K562 (cell line): ENCODE data around the gene KMT2E. TPM values are rescaled to one million over a fixed set of nuclear protein-coding genes. Genes with fewer than 3 reads are reported as not detected.

Source experiments
- CEBPG ChIP-seq, 3 experiments: fragments of 200-800 bp in 1 of 3; sonication (Bioruptor generic) in 1 of 3; sonication (generic) in 1 of 3; formaldehyde crosslinking in 1 of 3; IDR thresholded peaks in 2 of 3; conservative IDR thresholded peaks in 1 of 3; 2 replicates each; pipeline versions ENCODE4 v1.6.1 to v1.8.0; 2016 to 2022; ENCODE audit warnings: missing compliant biosample characterization in 2 of 3, missing genetic modification characterization in 2 of 3, mild to moderate bottlenecking in 1 of 3, missing genetic modification reagents in 1 of 3
- COPS2 ChIP-seq: fragments of 450-650 bp; conservative IDR thresholded peaks from 2 replicates; pipeline ENCODE4 v1.6.1; 2016; ENCODE audit warnings: mild to moderate bottlenecking, moderate library complexity
- ESRRB ChIP-seq: fragments of 250-450 bp; sonication (Bioruptor Pico); IDR thresholded peaks from 2 replicates; pipeline ENCODE4 v1.5.0; 2020; ENCODE audit warnings: mild to moderate bottlenecking, moderate library complexity, borderline replicate concordance
- ETV5 ChIP-seq: sonication (generic); formaldehyde crosslinking; IDR thresholded peaks from 2 replicates; pipeline ENCODE4 v1.4.0; 2020; ENCODE audit warnings: low read depth, mild to moderate bottlenecking, missing genetic modification reagents
- FOS ChIP-seq: IDR thresholded peaks from 3 replicates; pipeline ENCODE4 v1.6.1; 2011; ENCODE audit not compliant: insufficient read length; ENCODE audit errors: extremely low read depth
- HMGN3 ChIP-seq: IDR thresholded peaks from 2 replicates; pipeline ENCODE4 v1.6.1; 2011; ENCODE audit warnings: borderline replicate concordance, low read depth, mild to moderate bottlenecking, mixed read lengths, low read length; ENCODE audit not compliant: insufficient read length; ENCODE audit errors: extremely low read depth
- NCOA6 ChIP-seq: fragments of 450-650 bp; IDR thresholded peaks from 2 replicates; pipeline ENCODE4 v1.6.1; 2017; ENCODE audit warnings: mild to moderate bottlenecking
- NCOR1 ChIP-seq: fragments of 450-650 bp; IDR thresholded peaks from 2 replicates; pipeline ENCODE4 v1.6.1; 2016; ENCODE audit warnings: mild to moderate bottlenecking, moderate library complexity
- PHF21A ChIP-seq: fragments of 450-650 bp; IDR thresholded peaks from 2 replicates; pipeline ENCODE4 v1.6.1; 2017; ENCODE audit warnings: low read depth, borderline replicate concordance
- RAD21 ChIP-seq, 2 experiments: fragments of 250-450 bp in 1 of 2; fragments of 450-650 bp in 1 of 2; sonication (Bioruptor Pico) in 1 of 2; formaldehyde crosslinking in 1 of 2; IDR thresholded peaks in 1 of 2; conservative IDR thresholded peaks in 1 of 2; 2 replicates each; pipeline versions ENCODE4 v1.4.0 to v1.8.0; 2020 to 2022; ENCODE audit warnings: mild to moderate bottlenecking in 2 of 2, moderate library complexity in 1 of 2
- SAFB2 ChIP-seq: fragments of 200-400 bp; formaldehyde crosslinking; IDR thresholded peaks from 2 replicates; pipeline ENCODE4 v1.6.1; 2018; ENCODE audit warnings: borderline replicate concordance, low read length, low read depth, moderate library complexity; ENCODE audit not compliant: severe bottlenecking
- SMC3 ChIP-seq: conservative IDR thresholded peaks from 2 replicates; pipeline ENCODE4 v1.6.1; 2011; ENCODE audit warnings: low read depth, low read length, improper control_type of control experiment; ENCODE audit not compliant: insufficient read depth
- ZFP1 ChIP-seq: fragments of 450-650 bp; formaldehyde crosslinking; IDR thresholded peaks from 2 replicates; pipeline ENCODE4 v1.4.0; 2020; ENCODE audit warnings: mild to moderate bottlenecking, mixed read lengths
- ZNF224 ChIP-seq: sonication (generic); formaldehyde crosslinking; IDR thresholded peaks from 2 replicates; pipeline ENCODE4 v1.8.0; 2022; ENCODE audit warnings: mild to moderate bottlenecking, missing genetic modification reagents
- ZNF232 ChIP-seq: sonication (generic); formaldehyde crosslinking; IDR thresholded peaks from 2 replicates; pipeline ENCODE4 v1.8.0; 2022; ENCODE audit warnings: mild to moderate bottlenecking, missing genetic modification reagents
- ZNF408 ChIP-seq: fragments of 250-450 bp; sonication (Bioruptor Pico); IDR thresholded peaks from 2 replicates; pipeline ENCODE4 v1.4.0; 2020; ENCODE audit warnings: low read depth, mild to moderate bottlenecking, moderate library complexity
- polyA plus RNA-seq, 8 experiments: library from polyadenylated mRNA; depleted of rRNA in 4 of 8; stranded (reverse) in 5 of 8; unstranded in 3 of 8; fragments of >200 nt; fragmentation: Nextera tagmentation in 2 of 8; fragmentation: Illumina TruSeq in 1 of 8; extraction: Ambion mirVana in 2 of 8; extraction: Trizol in 1 of 8; gene quantifications; 2 replicates each; pipeline versions ENCODE4 v1.2.1 to v1.2.3, GENCODE V29; 2011 to 2014; ENCODE audit warnings: inconsistent platforms in 1 of 8, missing spikeins in 1 of 8
- total RNA-seq, 7 experiments: library from RNA; depleted of rRNA in 6 of 7; stranded (reverse); fragments of >200 nt in 6 of 7; fragmentation: Illumina TruSeq in 2 of 7; extraction: Trizol in 2 of 7; gene quantifications; 2 replicates each; pipeline versions ENCODE4 v1.2.1 to v1.2.3, GENCODE V29; 2011 to 2021; ENCODE audit warnings: low replicate concordance in 1 of 7
- TF ChIP-seq, protein P1 (sequence below): sonication (generic); formaldehyde crosslinking; IDR thresholded peaks from 2 replicates; pipeline ENCODE4 v1.8.1; 2023; ENCODE audit warnings: mild to moderate bottlenecking, missing genetic modification reagents
- TF ChIP-seq, protein P2 (sequence below): fragments of 250-450 bp; sonication (Bioruptor Pico); IDR thresholded peaks from 2 replicates; pipeline ENCODE4 v1.4.0; 2020; ENCODE audit warnings: mild to moderate bottlenecking
- TF ChIP-seq, protein P3 (sequence below): fragments of 250-450 bp; sonication (Bioruptor Pico); IDR thresholded peaks from 2 replicates; pipeline ENCODE4 v1.4.0; 2020; ENCODE audit warnings: mild to moderate bottlenecking, moderate library complexity

KMT2E gene
- total and polyA plus RNA-seq, 9 of the 15 experiments (the other 6 are each of a cell fraction or from before 2014, with no cell fraction given) = 8.9 to 55.3 (median 38.1) TPM

DNA sequence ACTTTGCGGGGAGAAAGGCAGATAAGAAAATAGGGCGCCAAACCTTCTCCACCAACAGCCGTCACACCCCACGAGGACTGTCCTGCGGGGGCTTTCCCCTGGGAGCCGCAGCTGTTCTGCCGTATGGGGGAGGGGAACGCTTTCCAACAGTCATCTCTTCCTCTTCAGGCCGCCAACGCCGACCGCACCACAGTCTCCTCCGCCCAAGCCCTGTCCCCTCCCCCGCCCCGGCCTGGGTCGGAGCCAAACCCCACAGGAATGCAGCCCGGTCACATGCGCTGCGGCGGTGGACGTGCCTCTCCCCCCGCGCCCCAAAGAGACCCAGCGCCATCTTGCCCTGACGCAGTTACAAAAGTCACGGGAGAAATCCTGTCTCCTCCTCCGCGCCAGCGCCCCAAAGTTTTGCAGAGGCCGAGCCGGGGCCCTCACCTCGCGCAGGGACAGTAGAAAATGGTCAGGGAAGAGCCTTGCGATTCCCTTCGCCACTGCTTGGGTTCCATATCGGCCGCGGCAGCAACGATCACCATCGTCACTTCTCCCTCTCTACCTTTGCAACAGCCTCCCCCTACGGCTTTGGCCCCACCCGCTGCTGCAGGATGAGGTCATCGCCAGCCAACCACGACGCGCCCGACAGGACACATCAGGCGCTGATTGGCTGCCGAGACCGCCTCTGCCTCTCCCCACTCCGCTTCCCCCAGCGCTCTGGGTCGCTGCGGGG is 1.3 kb upstream of the KMT2E start (continued):
- TF ChIP-seq ZFP1 (CRISPR knock-in tag) (no peak; the same call in 1 of the 2 replicates), ETV5 (CRISPR knock-in tag) (peak; percentile 88), PHF21A (peak; percentile 71), ZNF224 (CRISPR knock-in tag) (peak; percentile 83), ESRRB (no peak), ZNF408 (no peak), ZNF232 (CRISPR knock-in tag) (peak; percentile 90; the same call in 1 of the 2 replicates), COPS2 (no peak), CEBPG (CRISPR knock-in tag; IDR thresholded peaks at IDR 0.05) (peak; percentile 62; the same call in 1 of the 2 replicates), CEBPG (tag; conservative IDR thresholded peaks at IDR 0.05 in 1 of 2, IDR thresholded peaks at IDR 0.05 in 1 of 2) (peak in 1 of 2 experiments; percentile 76; a peak in 3 of 4 replicates), NCOR1 (no peak), FOS (peak; percentile 96), HMGN3 (peak; percentile 100), RAD21 (CRISPR knock-in tag; conservative IDR thresholded peaks at IDR 0.05 in 1 of 2, IDR thresholded peaks at IDR 0.05 in 1 of 2) (peak; percentile 32 to 50; a peak in 3 of 4 replicates), SAFB2 (no peak), NCOA6 (no peak), SMC3 (peak; percentile 31; the same call in 1 of the 2 replicates)
- TF ChIP-seq, protein P1, sequence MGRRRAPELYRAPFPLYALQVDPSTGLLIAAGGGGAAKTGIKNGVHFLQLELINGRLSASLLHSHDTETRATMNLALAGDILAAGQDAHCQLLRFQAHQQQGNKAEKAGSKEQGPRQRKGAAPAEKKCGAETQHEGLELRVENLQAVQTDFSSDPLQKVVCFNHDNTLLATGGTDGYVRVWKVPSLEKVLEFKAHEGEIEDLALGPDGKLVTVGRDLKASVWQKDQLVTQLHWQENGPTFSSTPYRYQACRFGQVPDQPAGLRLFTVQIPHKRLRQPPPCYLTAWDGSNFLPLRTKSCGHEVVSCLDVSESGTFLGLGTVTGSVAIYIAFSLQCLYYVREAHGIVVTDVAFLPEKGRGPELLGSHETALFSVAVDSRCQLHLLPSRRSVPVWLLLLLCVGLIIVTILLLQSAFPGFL (CRISPR knock-in tag) = peak; percentile 97; the same call in 1 of the 2 replicates
- TF ChIP-seq, protein P2, sequence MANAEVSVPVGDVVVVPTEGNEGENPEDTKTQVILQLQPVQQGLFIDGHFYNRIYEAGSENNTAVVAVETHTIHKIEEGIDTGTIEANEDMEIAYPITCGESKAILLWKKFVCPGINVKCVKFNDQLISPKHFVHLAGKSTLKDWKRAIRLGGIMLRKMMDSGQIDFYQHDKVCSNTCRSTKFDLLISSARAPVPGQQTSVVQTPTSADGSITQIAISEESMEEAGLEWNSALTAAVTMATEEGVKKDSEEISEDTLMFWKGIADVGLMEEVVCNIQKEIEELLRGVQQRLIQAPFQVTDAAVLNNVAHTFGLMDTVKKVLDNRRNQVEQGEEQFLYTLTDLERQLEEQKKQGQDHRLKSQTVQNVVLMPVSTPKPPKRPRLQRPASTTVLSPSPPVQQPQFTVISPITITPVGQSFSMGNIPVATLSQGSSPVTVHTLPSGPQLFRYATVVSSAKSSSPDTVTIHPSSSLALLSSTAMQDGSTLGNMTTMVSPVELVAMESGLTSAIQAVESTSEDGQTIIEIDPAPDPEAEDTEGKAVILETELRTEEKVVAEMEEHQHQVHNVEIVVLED (CRISPR knock-in tag) = peak; percentile 91
- TF ChIP-seq, protein P3, sequence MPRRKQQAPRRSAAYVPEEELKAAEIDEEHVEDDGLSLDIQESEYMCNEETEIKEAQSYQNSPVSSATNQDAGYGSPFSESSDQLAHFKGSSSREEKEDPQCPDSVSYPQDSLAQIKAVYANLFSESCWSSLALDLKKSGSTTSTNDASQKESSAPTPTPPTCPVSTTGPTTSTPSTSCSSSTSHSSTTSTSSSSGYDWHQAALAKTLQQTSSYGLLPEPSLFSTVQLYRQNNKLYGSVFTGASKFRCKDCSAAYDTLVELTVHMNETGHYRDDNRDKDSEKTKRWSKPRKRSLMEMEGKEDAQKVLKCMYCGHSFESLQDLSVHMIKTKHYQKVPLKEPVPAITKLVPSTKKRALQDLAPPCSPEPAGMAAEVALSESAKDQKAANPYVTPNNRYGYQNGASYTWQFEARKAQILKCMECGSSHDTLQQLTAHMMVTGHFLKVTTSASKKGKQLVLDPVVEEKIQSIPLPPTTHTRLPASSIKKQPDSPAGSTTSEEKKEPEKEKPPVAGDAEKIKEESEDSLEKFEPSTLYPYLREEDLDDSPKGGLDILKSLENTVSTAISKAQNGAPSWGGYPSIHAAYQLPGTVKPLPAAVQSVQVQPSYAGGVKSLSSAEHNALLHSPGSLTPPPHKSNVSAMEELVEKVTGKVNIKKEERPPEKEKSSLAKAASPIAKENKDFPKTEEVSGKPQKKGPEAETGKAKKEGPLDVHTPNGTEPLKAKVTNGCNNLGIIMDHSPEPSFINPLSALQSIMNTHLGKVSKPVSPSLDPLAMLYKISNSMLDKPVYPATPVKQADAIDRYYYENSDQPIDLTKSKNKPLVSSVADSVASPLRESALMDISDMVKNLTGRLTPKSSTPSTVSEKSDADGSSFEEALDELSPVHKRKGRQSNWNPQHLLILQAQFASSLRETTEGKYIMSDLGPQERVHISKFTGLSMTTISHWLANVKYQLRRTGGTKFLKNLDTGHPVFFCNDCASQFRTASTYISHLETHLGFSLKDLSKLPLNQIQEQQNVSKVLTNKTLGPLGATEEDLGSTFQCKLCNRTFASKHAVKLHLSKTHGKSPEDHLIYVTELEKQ = 0 out of 2 replicates have a peak, but pooled peaks have one; percentile 31
